Stimulated activated CD4-positive, alpha-beta T cell treated with anti-CD3 and anti-CD28 coated beads, Interleukin-4, amount 100 ng/mL, for 48 hours (primary cell): Measurements from ENCODE around the gene HSD17B14.
A peak's percentile ranks its signal among the peaks of the same experiment; 100 is the strongest.
"Not testable (repeated sequence)": the region's sequence is repeated elsewhere in the genome, so short reads cannot be mapped to it uniquely, and the experiment has no call there.

Experiments used
- DNase-seq, 2 donors: peaks; one replicate each; pipeline ENCODE4 v3.0.0-alpha.2; 2020; ENCODE audit warnings: low read depth in 2 of 2

Gene HSD17B14

GRCh38 chr19:48836089-48837017 lies at the start of gene HSD17B14:
Gene HSD17B14 (minus strand): TSS chr19:48836491. CDS start chr19:48836411, 80 bp downstream.
- no peak for DNase-seq

- no peak for DNase-seq
Measured at GRCh38 chr19:48883726-48884125, 47.4 kb upstream of the HSD17B14 start.

GRCh38 chr19:48881741-48882657 lies 45.7 kb upstream of the HSD17B14 start:
- DNase-seq = no peak

- DNase-seq = not testable (repeated sequence)
Measured at GRCh38 chr19:48879696-48880095, 43.4 kb upstream of the HSD17B14 start.

GRCh38 chr19:48879025-48879637 lies 42.8 kb upstream of the HSD17B14 start:
- DNase-seq = no peak

- no peak for DNase-seq
Measured at GRCh38 chr19:48878196-48879024, 42.1 kb upstream of the HSD17B14 start.

GRCh38 chr19:48877855-48878195 lies 41.5 kb upstream of the HSD17B14 start:
- no peak for DNase-seq

- DNase-seq = not testable (repeated sequence)
Measured at GRCh38 chr19:48876043-48876981, 40.0 kb upstream of the HSD17B14 start.

GRCh38 chr19:48874303-48875135 lies 38.2 kb upstream of the HSD17B14 start:
- no peak for DNase-seq

GRCh38 chr19:48873476-48874302 lies 37.4 kb upstream of the HSD17B14 start:
- DNase-seq = no peak

GRCh38 chr19:48872884-48873475 lies 36.7 kb upstream of the HSD17B14 start:
- peak; percentile 56 to 74 for DNase-seq

- peak; percentile 96 to 99 for DNase-seq
Measured at GRCh38 chr19:48872182-48872883, 36.0 kb upstream of the HSD17B14 start, which contains the start of gene PPP1R15A. Gene PPP1R15A (plus strand): TSS chr19:48872421. CDS start chr19:48873234, 813 bp downstream.

GRCh38 chr19:48871471-48872181 lies 35.3 kb upstream of the HSD17B14 start:
- DNase-seq = not testable (repeated sequence)

- no peak for DNase-seq
Measured at GRCh38 chr19:48870048-48870447, 33.8 kb upstream of the HSD17B14 start.

GRCh38 chr19:48868114-48868886 lies 32.0 kb upstream of the HSD17B14 start, which contains the start of gene PLEKHA4:
Gene PLEKHA4 (minus strand): TSS chr19:48868617. CDS start chr19:48867620, 997 bp downstream.
- no peak for DNase-seq
